ENCODE results near the gene AUH. TPM values are rescaled to one million over a fixed set of nuclear protein-coding genes. Genes with fewer than 3 reads are reported as not detected.

AUH gene
- total RNA-seq, 2 experiments from 2014 or later: 16.9 to 24.5 TPM

GRCh38 chr9:91303741-91304415, 57.8 kb downstream of the AUH start:
- no peak for TF ChIP-seq CTCF (conservative IDR thresholded peaks at IDR 0.05; ENCODE audit: low read length)
- TF ChIP-seq EZH2phosphoT487 (IDR thresholded peaks at IDR 0.05; ENCODE audit: borderline replicate concordance, low read depth, low read length): no peak

DNA sequence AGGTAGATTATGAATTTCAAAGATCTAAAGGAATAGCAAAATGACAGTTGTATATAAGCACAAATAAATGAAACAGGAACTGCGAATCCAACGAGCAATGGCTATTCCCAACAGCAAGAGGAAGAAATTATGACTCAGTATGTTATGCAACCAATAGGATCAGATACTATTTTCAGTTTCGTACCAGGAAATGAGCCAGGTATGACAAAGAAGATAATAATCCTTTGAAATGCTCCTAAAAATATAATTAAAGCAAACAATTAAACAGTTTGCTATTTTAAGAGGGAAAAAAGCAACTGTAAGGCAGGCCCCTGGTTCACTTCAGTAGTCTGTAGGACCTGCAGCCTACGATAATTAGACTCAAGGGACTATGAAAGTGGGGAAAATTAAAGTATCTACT, 58.9 kb downstream of the AUH start:
- H4K20me1 ChIP-seq (ENCODE audit: insufficient read depth, low read length): no peaks in the 10 kb centered on the region
- CTCF ChIA-PET (ENCODE audit: unreplicated experiment): no interaction called here
- TF ChIP-seq EZH2phosphoT487 (IDR thresholded peaks at IDR 0.05; ENCODE audit: borderline replicate concordance, low read depth, low read length) (no peak), CTCF (conservative IDR thresholded peaks at IDR 0.05; ENCODE audit: low read length) (no peak)
- H3K36me3 ChIP-seq (ENCODE audit: insufficient read depth, low read length): no peaks in the 10 kb centered on the region
- no peaks in the 10 kb centered on the region for H3K4me1 ChIP-seq (ENCODE audit: insufficient read depth, low read length, poor library complexity, severe bottlenecking)
- no peaks in the 10 kb centered on the region for H3K9me2 ChIP-seq (ENCODE audit: insufficient read depth, low read length)
- intact Hi-C loops (cut with micrococcal nuclease; ENCODE audit: unreplicated experiment): no loop called here
- H3K4me2 ChIP-seq (ENCODE audit: low read length): no peak overlapping the region
- H3K27ac ChIP-seq (ENCODE audit: low read depth, low read length, poor library complexity, severe bottlenecking): no peak overlapping the region
- POLR2A ChIA-PET: no interaction called here
- no peak for DNase-seq (ENCODE audit: low spot score)
- no TSS peak for BruUV-seq (replicated peaks)
- no peaks in the 10 kb centered on the region for H3K79me2 ChIP-seq (ENCODE audit: insufficient read depth, low read depth, low read length)
- H3K9me3 ChIP-seq (ENCODE audit: low read length): no peaks in the 10 kb centered on the region
- H3K4me3 ChIP-seq (ENCODE audit: low read depth, low read length, poor library complexity, severe bottlenecking): no peak overlapping the region
- H2AFZ ChIP-seq (ENCODE audit: low read length): no peak overlapping the region

More at GRCh38 chr9:91303741-91304415, 57.8 kb downstream of the AUH start:
- H4K20me1 ChIP-seq (ENCODE audit: insufficient read depth, low read length): no peaks in the 10 kb centered on the region
- ChIA-PET POLR2A (no interaction called here), CTCF (ENCODE audit: unreplicated experiment) (no interaction called here)
- intact Hi-C loops (cut with micrococcal nuclease; ENCODE audit: unreplicated experiment): no loop called here
- no peaks in the 10 kb centered on the region for H3K9me3 ChIP-seq (ENCODE audit: low read length)
- BruUV-seq (replicated peaks): no TSS peak
- no peaks in the 10 kb centered on the region for H3K36me3 ChIP-seq (ENCODE audit: insufficient read depth, low read length)
- H3K4me1 ChIP-seq (ENCODE audit: insufficient read depth, low read length, poor library complexity, severe bottlenecking): no peaks in the 10 kb centered on the region
- H3K4me3 ChIP-seq (ENCODE audit: low read depth, low read length, poor library complexity, severe bottlenecking): no peak overlapping the region
- DNase-seq (ENCODE audit: low spot score): no peak
- no peak overlapping the region for H3K4me2 ChIP-seq (ENCODE audit: low read length)
- no peaks in the 10 kb centered on the region for H3K9me2 ChIP-seq (ENCODE audit: insufficient read depth, low read length)
- no peak overlapping the region for H3K27ac ChIP-seq (ENCODE audit: low read depth, low read length, poor library complexity, severe bottlenecking)
- H2AFZ ChIP-seq (ENCODE audit: low read length): no peak overlapping the region
- no peaks in the 10 kb centered on the region for H3K79me2 ChIP-seq (ENCODE audit: insufficient read depth, low read depth, low read length)

GRCh38 chr9:91301161-91301560, 60.6 kb downstream of the AUH start:
- H3K4me2 ChIP-seq (ENCODE audit: low read length): no peak overlapping the region
- intact Hi-C loops (cut with micrococcal nuclease; ENCODE audit: unreplicated experiment): no loop called here

More at GRCh38 chr9:91301161-91301560, 60.6 kb downstream of the AUH start:
- POLR2A ChIA-PET: interaction anchor here (0.6 to 1.2 kb wide), 3 partner anchors 13 to 167 kb away, joined by 3 to 12 read pairs (median 3); no protein-coding TSS in a partner anchor
- no peak overlapping the region for H2AFZ ChIP-seq (ENCODE audit: low read length)
- CTCF ChIA-PET (ENCODE audit: unreplicated experiment): no interaction called here
- H3K9me2 ChIP-seq (ENCODE audit: insufficient read depth, low read length): no peaks in the 10 kb centered on the region
- no peaks in the 10 kb centered on the region for H4K20me1 ChIP-seq (ENCODE audit: insufficient read depth, low read length)
- H3K4me3 ChIP-seq (ENCODE audit: low read depth, low read length, poor library complexity, severe bottlenecking): no peak overlapping the region
- no peak for TF ChIP-seq EZH2phosphoT487 (IDR thresholded peaks at IDR 0.05; ENCODE audit: borderline replicate concordance, low read depth, low read length)
- BruUV-seq (replicated peaks): no TSS peak
- DNase-seq (ENCODE audit: low spot score): no peak
- H3K79me2 ChIP-seq (ENCODE audit: insufficient read depth, low read depth, low read length): no peaks in the 10 kb centered on the region
- peaks cover 9% of the 10 kb centered on the region for H3K36me3 ChIP-seq (ENCODE audit: insufficient read depth, low read length)
- H3K4me1 ChIP-seq (ENCODE audit: insufficient read depth, low read length, poor library complexity, severe bottlenecking): peaks cover 9% of the 10 kb centered on the region
- no peaks in the 10 kb centered on the region for H3K9me3 ChIP-seq (ENCODE audit: low read length)
- no peak overlapping the region for H3K27ac ChIP-seq (ENCODE audit: low read depth, low read length, poor library complexity, severe bottlenecking)
